ENCODE results near the gene PDK4. TPM values are rescaled to one million over a fixed set of nuclear protein-coding genes. Genes with fewer than 3 reads are reported as not detected.
"Not testable (repeated sequence)": the region's sequence is repeated elsewhere in the genome, so short reads cannot be mapped to it uniquely, and the experiment has no call there.

Gene PDK4
- 1.5 TPM for total RNA-seq

DNA sequence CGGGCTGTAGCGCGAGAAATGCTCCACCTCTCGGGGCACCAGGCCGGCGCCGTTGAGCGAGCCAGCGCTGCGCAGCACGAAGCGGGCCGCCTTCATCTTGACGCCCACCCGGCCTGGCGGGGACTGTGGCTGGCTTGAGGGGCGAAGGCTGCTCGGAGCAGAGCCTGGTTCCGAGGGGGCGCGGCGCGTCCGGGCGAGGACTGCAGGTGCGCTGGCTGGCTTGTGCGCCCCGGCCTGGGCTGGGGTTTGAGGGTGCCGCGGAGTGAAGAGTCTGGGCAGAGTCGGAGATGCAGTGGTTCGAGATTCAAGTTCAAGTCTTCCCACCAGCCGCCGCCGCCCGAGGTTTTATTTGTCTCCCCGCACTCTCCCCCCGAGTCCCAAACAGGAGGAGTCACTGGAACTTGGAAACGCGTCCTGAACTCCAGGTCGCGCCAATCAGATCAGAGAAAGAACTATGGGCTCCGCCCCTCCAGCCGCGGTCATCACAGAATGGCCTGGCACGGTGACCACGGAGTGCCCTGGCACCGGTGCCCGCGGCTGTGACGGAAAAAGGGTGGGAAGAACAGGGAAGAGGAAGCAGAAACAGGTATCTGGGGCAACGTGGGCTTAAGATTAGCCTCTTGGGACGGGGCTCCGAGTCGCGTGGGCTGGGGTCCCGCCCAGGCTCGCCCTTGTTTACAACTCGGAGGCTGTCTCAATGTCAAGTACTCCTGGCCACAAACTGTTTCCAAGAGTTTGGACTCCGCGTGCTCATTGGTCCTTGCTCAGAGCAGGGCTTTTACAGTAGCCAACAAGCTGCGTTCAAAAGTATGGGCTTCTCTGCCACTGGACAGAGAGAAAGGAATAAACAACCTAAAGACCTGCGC, at the start of gene PDK4:
Gene PDK4, minus strand, starts transcription at position 319 of the 866 bp plus-strand sequence. Its CDS starts 223 bp downstream, at position 96.
- peak; percentile 80 for ATAC-seq

DNA sequence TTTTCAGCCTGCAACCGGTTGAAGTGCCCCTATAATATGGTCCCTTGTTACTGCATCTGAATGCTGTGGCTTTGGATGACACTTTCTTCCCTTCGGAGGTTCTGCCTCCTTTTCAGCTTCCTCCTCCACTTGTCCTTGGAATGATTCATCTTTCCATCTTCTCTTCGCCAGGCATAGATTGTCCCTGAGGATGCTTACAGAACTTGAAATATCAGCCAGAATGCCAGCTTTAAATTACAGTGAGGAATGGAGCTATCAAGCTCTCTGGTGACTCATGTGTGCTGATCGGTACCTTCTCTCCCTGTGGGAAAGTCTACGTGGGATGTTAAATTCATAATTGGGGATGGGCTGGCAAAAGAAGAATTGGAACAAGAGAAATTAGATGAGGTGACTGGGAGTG, 45.9 kb upstream of the PDK4 start:
- no peak for ATAC-seq

DNA sequence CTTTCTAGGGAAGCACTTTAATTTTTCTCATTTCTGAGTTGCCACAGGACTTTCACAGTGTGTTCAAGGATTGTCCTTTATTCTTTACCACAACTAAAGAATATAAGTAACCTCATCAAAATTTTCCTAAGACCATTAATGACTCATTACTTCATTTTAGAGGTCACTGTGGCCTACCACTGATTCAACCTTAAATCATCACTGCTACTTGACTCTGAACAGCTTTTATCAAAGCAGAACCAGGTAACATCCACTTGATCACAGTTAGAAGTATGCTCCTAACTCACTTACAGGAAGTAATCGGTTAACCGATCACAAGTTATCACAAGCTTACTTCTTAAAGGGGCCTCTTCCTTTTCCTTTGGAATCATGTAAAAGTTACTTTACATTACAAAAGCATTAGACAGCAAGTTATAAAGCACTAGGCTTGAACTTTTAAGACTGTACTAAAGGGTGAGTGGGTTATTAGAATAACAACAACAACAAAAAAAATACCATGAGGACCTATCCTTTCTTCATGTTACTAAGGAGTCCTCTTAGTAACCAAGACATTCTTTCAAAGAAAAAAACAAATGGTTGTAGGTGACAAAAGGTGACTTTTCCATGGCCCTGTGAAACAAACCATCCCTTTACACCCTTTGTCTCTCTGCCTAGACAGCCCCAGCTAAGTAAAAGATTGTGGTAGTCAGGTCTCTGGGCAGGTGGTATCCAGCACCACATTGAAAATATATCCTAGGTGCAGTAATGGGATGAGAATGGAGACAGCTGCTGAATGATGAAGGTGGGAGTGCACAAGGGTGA, 40.0 kb upstream of the PDK4 start:
- no peak for ATAC-seq

DNA sequence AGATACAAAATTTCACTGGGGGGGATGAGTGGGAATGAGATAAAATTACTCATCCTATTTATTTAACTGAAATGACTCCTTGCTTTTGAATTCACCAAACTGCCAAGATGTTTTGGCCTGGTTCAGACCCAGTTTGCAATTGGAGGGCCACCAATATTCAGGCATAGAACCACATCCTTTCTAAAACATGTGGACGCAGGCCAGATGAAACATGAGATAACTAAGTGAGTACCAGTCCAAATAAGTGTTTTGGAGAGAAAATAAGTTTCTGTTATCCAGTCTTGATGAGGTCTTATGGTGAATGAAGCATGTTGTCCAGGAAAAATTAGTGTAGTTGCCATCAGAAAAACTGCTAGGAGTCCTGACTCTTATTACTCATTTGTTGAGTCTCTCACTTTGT, 36.3 kb upstream of the PDK4 start:
- ATAC-seq = no peak

DNA sequence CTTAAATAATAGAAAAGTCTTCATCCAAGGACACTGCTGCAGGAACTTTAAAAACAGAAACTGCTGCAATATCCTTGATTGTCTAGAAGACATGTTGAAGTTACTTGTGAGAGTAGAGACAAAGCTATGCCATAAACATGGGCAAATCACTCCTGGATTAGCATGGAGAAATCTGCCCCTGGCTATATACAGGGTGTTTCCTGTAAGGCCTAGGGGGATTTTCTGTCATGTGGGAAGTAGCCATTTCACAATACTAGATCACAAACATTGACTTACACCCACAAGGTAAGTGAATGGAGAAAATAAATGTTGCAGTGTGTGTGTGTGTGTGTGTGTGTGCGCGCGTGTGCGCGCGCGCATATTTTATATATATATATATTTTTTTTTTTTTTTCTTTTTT, 35.2 kb upstream of the PDK4 start:
- no peak for ATAC-seq

DNA sequence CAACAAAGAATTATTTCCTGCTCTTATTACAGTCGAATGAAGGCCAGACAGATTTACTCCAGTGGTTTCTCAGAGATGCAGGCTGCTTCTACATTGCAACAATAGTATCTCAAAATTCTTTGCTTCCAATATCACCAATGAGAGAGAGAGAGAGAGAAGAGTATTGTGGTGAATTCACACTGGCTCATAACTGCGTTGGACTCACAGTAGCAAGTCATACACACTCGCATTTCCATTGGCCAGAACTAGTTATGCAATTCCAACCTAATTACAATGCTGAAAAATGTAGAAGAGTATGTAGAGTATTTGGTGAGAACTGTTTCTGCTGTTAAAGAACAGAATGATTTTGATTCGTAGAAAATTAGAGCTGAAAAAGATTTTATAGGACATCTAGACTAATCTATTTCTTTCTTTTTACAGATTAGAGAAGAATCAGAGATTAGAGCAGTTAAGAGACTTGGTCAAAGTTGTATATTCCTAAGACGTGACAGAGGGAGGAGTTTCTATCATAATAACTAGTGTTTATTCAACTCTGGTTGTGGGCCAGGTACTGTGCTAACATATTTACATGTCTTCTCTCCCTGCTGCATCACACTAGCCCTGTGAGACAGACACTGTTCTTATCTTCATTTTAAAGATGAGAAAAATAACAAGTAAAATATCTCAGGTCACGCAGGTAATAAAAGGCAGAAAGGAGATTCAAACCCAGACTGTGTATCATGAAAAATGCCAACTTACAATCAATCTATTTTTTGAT, 34.6 kb upstream of the PDK4 start:
- ATAC-seq = no peak

DNA sequence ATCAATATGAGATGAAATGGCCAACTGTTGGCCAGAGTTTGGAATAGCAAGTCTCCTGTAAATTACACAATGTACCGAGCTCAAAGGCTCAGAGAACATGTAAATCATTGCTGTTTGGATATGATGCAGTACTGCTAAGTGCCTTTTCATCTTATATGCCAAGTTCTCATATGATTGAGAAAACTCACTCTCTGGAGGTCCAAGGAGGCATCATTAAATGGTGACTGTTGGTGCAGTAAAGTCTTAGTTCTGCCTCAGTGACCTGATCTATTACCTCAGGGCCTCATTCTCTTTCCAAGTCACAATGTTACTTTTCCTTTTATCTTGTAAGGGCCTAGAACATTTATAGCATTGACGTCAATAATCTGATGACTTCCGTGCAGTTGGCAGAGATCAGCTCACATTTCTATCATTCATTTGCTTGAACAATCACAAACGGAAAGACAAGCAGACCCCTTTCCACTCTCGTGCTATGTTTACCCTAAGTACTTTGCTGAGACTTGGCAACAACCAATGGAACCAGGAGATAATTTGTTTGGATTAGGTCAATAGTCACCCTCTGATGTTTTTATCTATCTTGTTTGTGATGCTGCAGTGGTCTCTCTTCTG, 32.6 kb upstream of the PDK4 start:
- ATAC-seq = no peak

DNA sequence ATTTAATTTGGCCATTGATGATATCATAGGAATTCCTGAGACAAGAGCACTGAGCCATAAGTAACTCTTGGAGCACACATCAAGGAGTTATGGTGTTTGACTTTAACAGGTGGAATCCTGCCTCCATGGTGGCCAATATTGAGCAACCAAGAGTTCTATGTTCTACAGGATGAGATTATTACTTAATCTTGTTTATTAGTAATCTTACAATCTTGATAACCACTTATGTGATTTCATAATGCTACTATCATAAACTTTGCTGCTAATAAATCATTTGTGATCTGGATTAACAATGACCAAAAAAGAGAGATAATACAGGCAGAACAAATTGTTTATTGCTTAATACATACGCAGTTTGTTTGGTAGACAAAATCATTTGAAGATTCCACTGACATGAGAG, 27.5 kb upstream of the PDK4 start:
- no peak for ATAC-seq

DNA sequence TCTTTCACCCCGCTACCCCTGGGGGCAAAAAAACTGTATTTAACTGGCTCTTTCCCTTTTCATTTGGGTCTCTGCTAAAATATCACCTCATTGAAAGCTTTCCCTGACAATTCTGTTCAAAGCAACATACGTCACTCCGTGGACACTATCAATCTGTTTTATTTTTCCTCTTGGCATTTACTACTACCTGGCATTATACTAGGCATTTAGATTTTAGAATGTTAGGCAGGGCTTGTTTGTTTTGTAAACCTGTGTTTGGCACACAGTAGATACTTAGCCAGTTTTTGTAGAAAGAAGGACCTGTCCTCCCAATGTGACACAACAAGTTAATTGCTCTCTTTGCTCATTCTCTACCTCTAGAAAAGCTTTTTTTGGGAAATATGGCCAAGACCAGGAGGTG, 26.5 kb upstream of the PDK4 start:
- no peak for ATAC-seq

DNA sequence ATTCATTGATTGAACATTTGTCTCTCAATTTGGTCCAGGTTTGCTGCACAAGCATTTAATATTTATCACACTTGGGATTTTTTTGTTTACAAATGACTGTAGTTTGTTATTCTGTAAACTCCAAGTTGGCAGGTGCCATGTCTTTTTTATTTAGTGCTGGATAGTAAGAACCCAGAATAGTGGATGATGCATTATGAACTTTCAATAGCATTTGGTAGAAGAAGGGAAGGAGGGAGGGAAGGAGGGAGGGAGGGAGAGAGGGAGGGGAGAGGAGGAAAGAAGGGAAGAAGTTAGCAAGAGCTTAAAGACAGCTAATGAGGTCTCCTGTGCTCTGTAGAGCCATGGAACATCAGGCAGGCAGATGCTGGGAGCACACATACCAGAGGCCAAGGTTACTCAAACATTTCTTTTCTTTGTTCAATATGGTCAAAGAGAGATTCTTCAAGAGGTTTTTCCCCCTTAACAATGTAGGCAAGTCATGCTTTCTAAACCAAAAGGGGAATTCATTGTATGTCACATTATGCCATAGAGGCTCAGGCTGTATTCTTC, 25.8 kb upstream of the PDK4 start:
- no peak for ATAC-seq

DNA sequence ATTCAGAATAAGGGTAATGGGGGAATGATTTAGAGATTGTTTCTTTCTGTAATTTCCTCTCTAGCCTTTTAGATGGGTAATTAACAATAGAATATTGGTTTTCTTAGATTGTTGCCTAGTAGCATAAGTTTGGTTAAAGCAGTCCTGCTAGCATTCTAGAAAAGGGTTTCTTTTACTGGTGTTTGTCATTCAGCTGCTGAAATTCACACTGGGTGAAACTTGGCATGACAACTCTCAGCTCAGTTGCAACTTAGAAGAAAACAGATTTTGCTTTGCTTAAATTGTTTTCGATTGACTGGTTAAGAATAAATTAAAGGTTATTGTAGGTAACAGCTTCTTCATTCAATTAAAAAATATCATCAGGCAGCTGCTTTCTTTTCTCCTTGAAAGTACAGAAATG, 25.1 kb upstream of the PDK4 start:
- ATAC-seq = no peak

DNA sequence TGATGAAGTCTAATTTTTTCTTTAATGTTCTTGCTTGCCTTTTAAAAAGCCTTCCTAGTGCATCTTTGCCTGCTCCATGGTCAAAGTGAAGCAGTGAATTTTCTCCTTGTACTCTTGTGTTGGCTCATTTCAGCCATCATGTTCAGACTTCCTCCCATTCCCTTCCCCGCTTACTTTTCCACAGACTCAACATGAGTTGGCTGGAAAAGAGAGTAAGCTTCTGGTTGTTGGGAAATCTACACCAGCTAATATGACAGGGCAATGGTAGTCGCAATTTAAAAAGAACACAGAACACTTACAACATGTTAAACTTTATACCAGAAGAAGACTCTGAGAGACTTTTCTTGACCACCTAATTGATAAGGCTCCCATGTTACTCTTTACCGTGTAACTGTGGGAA, 24.3 kb upstream of the PDK4 start:
- no peak for ATAC-seq

DNA sequence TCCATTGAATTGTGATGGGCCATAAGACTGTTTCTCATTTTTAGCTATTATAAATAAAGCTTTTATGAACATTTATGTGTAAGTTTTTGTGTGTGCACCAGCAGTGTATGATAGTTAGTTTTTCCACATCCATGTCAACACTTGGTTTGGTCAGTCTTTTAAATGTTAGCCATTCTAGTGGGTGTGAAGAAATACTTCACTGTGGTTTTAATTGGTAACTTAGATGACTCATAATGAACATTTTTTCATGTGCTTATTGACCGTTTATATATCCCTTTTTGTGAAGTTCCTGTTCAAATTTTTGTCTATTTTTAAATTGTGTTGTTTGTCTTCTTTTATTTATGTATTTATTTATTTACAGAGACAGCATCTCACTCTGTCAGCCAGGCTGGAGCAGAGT, 23.6 kb upstream of the PDK4 start:
- ATAC-seq = no peak

DNA sequence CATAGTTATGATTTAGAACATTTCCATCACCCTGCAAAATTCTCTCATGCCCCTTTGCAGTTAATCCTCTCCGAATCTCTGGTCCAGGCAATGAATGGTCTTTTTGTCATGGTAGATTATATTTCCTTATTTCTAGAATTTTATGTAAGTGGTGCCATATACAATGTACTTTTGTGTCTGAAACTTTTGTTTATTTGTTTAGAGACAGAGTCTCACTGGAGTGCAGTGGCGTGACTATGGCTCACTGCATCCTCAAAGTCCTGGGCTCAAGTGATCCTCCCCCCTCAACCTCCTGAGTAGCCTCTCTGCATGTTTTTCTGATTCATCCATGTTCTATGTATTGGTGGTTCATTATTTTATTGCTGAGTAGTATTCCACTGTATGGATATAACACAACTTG, 23.2 kb upstream of the PDK4 start:
- no peak for ATAC-seq

DNA sequence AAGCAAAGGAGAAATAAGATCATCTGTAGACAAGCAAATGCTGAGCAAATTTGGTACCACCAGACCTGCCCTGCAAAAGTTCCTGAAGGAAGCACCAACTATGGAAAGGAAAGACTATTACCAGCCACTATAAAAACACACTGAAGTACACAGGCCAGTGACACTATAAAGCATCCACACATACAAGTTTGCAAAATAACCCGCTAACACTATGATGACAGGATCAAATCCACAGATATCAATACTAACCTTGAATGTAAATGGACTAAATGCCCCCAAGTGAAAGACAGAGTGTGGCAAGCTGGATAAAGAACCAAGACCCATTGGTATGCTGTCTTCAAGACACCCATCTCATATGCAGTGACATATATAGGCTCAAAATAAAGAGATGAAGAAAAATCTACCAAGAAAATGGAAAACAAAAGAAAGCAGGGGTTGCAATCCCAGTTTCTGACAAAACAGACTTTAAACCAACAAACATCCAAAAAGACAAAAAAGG, 18.2 kb upstream of the PDK4 start:
- ATAC-seq = no peak

DNA sequence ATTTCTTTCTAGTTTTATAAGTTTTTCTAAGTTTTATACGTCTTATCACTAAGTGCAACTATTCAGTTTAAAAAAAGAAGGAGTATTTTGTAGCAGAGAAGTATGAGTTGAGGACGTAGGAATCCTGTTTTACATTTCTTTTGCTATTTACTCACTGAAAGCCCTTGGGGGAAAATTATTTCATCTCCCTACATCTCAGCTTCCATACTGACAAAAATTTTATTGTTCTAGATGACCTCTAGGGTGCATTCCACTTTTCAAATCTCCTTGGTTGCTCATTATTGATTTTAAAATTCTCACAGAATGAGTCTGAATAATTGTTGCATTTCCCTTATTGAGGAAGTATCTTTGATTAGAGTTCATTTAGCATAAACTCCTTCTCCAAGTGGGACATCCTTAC, 14.9 kb upstream of the PDK4 start:
- ATAC-seq = no peak

DNA sequence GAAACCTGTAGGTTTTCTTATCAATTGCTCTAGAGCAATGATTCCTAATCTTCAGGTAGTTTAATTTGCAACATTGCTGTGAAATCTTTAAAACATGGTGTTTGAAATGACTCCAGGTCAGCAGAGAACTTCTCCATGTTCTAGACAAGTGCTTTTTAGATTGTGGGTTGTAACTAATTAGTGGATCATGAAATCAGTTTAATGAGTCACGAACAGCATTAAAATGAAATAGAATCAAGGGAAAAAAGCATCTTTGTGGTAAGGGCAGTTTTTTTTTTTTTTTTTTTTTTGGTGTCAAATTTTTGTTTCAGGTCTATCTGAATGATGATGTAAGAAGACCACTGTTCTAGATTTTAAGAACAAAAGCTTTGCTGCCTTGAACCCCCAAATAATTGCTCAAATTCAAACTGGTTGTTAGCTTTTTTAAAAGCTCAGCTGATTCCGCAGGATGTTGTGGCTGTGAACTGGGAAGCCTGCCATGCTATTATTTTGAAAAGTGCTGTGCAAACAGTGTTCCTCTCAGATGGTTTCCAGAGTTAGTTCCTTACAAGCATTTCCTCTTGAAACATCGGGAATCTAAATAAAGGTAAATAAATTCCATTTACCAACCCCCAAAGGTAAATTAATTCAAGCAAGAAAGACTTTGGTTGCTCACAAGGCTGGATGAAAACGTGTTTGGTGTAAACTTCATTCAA, 13.1 kb upstream of the PDK4 start:
- no peak for ATAC-seq

DNA sequence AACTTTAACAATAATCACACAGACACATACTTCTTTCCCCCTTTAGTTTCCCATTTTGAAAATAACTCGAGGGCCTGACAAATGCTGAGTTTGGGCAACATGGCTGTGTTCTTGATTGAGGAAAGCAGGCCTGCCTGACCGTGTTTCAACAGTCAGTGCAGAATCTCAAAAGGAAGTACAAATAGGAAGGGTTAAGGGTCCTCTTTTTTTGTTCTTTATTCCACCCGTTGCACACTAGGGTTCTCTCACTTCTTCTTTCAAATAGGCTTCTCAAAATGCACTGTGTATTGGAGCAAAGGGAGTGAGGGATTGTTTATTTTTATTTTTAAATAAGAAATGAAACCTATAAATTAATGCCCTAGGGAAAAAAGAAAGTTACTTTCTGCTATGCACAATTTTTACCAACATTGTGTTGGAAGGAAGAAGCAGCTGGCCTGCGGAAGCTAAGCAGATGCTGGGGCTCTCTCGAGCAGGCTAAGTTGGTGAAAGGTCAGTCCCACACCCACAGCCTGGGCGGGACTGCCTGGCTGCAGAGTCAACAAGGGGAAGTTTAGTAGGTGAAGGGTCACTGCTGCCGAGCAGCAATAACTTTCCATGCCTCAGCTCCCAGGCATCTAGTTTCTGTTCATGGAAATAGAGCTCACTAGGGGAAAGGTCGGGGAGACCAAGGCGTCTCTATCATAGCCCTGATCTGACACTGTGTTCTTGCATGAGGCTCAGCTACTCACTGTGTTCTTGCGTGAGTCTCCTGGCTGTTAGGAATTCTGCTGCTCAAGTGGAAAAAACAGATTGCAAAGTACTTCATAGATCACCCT, 12.2 kb upstream of the PDK4 start:
- peak; percentile 99 for ATAC-seq

DNA sequence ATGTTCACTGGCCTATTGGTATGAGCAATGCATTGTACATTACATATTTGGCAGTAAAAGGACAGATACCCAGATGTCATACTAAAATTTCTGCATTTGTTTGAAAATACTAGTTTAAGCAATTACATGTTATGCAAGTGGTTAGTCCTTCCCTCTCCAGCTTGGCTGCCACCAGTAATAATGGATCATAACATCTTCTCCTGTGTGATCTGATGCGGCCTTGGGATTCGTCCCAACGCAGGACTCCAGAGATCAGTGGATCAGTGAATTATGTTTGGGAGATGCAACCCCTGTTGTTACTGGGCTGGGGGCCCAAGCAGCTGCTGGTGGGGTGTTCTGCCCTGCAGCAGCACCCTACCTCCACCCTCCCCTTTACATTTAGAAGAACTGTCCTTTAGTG, 11.2 kb upstream of the PDK4 start:
- no peak for ATAC-seq

DNA sequence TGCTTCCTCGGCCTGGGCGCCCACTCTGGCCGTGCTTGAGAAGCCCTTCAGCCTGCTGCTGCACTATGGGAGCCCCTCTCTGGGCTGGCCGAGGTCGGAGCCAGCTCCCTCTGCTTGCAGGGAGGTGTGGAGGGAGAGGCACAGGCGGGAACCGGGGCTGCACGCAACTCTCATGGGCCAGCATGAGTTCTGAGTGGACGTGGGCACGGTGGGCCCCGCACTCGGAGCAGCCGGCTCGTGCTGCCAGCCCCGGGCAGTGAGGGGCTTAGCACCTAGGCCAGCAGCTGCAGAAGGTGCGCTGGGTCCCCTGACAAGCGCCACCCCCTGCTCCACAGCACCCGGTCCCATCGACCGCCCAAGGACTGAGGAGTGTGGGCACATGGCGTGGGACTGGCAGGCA, 9.0 kb upstream of the PDK4 start:
- no peak for ATAC-seq

DNA sequence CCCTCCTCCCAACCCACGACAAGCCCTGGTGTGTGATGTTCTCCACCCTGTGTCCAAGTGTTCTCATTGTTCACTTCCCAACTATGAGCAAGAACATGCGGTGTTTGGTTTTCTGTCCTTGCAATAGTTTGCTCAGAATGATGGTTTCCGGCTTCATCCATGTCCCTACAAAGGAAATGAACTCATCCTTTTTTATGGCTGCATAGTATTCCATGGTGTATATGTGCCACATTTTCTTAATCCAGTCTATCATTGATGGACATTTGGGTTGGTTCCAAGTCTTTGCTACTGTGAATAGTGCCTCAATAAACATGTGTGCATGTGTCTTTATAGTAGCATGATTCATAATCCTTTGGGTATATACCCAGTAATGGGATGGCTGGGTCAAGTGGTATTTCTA, 8.5 kb upstream of the PDK4 start:
- ATAC-seq = not testable (repeated sequence)

All from esophagus mucosa (tissue), 1 donor.